Hematopoietic multipotent progenitor cell treated with erythropoietin and hydrocortisone succinate and interleukin-3 and kit ligand, for 15 days (in vitro differentiated cells): Measurements from ENCODE around the gene SPINK2.
A peak's percentile ranks its signal among the peaks of the same experiment; 100 is the strongest.

ENCODE experiments used
- DNase-seq: peaks from one replicate; pipeline ENCODE4 v3.0.0-alpha.2; 2015; ENCODE audit warnings: low spot score

SPINK2 gene

DNA sequence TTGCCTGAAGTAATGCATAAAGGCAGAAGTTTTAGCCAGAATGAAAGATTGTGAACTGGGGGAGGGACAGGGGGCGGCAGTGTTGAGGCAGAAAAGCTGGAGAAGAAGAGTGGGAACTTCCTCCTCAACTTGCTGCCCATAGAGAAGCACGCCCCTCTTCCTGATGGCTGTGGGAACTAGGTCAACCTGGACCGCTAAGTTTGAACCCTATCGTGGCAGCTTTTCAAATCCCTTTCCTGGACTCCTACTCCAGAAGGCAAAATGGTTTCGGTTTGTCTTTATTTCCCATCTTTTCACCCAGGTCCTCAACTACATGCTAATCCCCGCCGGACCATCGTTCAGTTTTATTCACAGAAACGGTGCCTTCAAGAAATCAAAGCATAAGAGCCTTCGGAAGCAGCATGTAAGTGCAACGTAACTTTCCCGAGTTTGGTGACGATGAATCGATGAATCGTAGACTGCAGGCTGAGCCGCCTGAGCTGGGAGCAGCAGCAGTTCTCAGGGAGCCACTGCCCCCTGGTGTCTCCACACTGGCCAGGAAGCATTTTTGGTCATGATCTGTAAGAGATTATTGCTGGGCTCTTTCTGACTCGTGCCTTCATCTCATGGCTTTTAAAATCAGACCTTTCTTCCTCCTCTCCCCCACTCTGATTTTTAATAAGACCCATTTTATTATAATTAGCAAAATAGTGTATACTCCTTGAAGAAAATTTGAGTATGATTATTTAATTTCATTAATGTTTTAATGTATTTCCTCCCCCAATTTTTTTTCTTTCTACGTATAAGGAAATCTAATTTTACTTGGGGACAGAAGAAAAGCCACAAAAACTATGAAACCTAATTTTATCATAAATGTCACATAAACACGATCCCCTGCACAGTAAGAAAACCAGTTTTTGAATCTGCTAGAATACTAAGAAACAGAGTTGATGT lies 21.4 kb downstream of the SPINK2 start:
- peak; percentile 65 for DNase-seq

DNA sequence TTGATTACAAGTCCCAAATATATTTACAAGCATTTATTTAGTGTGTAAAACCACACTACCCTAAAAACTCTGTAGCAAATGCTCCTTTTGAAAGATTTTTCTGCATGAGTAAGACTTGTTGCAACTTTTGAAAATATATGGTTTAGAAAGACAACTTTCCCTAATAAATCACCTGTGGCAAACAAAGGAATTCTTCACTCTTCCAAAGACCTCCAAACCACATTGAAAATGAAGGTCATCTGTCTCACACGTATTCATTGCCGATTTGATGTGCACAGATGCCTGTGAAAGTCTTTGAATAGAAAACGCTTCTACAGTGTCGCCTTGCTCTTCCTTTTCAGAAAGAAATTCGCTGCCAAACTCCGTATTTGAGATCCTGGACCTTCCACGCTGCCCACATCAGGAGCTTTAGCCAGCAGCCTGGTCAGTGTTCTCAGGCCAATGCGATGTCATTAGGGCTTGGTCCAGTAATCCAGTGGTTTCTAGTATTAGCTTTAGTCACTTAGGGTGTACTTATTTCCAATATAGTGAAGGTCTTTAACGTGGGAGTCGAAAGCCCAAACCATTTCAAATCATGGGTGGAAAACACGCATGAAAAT lies 22.2 kb downstream of the SPINK2 start:
- no peak for DNase-seq

DNA sequence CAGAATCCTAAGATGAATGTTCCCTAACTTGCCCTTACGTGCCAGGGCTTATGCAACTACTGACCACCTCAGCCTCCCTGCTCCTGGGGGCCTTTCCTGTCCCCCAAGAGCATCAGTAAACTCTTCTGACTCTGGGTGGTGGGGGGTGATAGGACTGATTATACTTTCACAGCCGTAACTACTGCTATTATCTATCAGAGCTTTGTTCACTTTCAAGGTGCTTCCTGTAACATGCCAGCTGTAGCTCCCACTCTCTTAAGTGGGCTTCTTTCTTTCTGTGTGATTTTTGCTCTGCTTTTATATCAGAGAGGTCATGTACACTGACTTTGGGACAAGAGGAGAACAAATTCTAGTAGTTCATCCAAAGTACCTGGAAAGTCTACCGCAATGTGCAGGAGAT lies 25.3 kb downstream of the SPINK2 start:
- no peak for DNase-seq

DNA sequence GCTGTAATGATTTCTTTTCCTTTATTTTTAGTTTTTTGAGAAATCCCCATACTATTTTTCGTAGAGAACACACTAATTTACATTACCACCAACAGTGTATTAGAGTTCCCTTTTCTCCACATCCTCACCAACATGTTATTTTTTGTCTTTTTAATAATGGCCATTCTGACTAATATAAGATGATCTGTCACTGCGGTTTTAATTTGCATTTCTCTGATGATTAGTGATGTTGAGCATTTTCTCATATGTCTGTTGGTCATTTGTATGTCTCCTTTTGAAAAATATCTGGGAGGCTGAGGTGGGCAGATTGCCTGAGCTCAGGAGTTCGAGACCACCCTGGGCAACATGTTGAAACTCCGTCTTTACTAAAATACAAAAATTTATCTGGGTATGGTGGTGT lies 30.2 kb downstream of the SPINK2 start:
- DNase-seq, result no peak

DNA sequence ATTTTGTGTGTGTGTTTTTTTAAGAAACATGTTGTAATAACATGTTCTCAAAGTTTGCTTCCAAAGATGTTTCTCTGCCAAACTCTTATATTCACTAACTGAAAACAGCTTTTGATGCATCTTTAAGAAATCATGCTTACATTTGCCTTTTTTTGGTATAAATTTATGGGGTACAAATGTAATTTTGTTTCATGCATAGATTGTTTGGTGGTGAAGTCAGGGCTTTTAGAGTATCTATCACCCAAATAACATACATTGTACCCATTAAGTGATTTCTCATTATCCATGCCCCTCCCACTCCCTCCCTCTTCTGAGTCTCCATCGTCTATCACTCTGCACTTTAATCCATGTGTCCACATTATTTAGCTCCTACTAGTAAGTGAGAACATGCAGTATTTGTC lies 30.8 kb downstream of the SPINK2 start:
- no peak for DNase-seq

DNA sequence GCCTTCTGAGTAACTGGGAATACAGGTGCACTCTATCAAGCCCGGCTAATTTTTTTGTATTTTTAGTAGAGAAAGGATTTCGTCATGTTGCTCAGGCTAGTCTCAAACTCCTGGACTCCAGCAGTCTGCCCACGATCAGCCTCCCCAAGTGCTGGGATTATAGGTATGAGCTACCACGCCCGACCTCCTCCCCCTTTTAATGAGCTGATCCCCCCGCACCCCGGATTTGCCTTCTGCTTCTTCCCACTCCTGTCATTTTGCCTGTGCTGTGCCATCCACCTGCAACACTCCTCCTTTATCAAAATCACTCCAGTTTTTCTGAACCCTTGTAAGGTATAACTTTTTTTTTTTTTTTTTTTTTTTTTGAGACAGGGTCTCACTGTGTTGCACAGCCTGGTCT lies 33.4 kb downstream of the SPINK2 start:
- DNase-seq, result no peak

DNA sequence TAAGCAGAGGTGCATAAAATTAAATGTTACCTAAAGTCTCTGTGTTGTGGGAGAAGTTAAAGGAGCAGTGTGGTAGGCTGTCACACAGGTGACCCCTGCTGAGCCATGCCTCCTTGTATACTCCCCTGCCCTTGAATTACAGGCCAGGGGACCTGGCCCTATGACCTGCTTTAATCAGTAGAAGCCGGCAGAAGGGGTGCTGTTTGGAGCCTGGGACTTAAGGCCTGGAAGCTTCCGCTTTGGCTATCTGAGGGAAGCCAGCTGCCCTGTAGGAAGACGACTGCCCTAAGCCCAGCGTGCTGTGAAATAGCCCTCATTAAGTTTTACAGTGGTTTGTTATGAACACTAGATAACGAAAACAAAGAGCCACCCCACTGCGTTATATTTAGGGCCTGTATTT lies 34.1 kb downstream of the SPINK2 start:
- no peak for DNase-seq

DNA sequence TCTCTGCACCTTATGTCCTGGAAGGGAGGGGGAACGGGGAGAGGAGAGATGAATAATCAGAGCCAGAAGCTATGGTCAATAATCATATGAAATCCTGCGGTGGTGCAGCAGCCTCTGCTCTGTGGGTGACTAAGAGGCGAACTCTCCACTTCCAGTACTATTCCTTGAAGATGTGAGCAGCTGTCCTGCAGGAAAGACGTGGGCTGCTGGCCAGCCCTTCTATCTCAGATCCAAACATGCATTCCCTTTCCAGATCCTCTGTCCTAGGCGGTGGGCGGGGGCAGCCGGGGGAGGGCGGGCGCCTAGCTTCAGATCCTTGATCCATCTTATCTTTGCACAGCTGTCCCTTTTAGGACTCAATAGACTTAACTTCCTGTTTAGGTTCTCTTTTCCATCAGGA lies 34.5 kb downstream of the SPINK2 start:
- no peak for DNase-seq

DNA sequence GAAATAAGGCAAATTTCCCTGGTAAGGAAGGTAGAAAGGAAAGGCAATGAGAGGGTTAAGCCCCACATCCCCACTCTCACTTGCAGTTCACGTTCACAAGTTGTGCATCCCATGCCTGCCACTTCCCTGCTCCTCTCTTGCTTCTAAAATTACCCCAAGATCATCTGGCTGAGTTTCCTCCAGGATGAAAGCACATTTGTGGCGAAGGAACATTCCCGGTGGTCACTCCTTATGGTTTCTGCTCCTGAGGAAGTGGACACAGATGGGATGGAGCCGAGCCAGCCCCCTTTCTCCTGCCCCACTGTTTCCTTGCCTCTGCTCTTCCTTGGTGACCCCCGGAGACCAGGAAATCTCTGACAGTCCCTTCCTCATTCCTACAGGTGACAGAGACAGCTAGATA lies 37.5 kb downstream of the SPINK2 start:
- DNase-seq, result no peak

DNA sequence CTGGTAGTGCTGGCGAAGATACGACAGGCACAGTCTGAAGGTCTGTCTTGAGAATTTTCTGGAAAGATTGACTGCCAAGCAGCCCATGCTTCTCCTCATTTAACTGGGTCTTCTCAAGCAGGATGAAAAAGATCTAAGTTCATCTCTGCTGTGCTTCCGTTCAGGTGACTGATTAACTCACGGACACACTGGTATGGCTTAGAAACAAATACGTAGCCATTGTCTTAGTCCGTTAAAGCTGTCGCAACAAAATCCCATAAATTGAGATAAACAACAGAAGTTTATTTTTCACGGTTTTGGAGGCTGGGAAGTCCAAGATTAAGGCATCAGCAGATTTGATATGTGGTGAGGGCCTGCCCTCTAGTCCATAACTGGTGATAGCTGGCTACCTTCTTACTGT lies 39.5 kb downstream of the SPINK2 start:
- no peak for DNase-seq

DNA sequence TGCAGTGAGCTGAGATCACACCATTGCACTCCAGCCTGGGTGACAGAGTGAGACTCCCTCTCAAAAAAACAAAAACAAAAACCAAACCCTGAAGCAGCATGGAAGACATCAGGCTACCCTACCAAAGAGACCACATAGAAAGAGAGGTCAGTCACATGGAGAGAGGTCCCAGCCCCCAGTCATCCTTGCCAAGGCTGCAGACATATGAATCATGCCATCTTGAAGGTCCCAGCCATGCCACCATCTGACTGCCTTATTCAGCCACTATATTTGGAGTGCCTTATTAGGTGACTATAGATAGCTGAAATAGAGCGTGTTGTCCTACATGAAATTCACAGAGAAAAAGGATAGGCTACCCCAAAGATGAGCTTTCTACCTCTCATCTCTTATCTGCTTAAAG lies 48.2 kb downstream of the SPINK2 start:
- no peak for DNase-seq

DNA sequence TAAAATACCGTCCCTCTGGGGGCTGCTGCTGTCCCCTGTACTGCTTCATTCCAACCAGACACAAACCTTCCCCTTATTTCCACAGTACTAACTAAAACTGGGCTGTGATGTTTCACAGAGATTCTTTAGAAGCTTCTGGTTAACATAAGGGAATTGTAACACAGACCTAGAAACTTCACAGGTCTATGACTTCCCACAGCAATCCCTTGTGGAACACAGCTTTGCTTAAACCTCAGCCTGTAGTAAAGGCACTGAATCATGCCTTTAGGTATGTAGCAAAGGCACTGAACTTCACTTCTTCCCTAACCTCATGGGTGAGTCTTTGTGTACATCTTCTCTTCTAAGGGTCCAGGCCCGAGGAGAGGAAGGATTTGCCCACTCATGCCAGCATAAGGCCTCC lies 49.4 kb downstream of the SPINK2 start:
- DNase-seq, result no peak

DNA sequence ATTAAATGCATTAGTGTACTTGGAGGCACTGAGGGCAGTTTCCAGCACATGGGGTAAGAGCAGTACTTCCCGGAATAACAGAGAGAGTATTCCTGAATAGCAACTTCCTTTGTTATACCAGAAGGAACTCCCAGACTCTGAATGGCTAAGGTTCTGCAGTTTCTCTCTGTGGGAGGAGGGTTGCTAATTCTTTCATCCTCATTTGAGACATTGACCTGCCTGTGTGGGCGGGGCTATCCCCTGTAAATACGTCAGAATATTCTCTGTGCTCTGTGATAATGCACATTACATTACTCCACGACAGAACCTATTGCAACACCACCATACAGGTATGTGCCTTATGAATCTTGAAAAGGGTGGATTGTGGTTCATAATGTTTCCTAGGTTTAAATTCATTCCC lies 52.7 kb downstream of the SPINK2 start:
- DNase-seq, result no peak

DNA sequence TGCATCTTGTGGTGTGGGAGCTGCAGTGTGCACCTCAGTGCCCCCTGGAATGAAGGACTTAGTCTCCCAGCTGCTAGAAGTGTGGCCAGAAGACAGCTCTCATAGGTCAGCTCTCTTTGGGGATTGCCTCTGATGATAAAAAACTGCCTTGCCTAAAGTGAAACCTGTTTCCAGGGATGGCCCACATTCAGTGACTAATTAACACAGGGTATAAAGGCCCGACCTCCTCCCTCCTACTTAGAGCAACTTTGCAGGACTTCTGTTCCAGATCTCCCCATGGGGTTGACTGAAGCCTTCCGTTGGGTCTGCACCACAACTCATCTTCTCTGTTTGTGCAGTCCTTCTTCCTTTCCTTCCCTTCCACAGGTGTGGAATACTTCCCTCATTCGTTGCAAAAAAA lies 53.2 kb downstream of the SPINK2 start:
- DNase-seq, result no peak

DNA sequence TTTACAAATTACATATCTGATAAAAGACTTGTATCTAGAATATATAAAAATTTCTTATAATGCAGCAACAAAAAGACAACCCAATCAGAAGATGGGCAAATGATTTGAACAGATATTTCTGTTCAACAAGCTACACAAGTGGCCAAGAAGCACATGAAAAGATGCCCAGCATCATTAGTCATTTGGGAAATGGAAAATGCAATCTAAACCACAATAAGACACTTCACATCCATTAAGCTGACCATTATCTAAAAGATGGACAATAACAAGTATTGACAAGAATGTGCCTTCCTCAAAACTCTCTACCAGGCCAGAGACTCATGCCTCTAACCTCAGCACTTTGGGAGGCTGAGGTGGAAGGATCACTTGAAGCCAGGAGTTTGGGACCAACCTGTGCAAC lies 53.9 kb downstream of the SPINK2 start:
- no peak for DNase-seq

DNA sequence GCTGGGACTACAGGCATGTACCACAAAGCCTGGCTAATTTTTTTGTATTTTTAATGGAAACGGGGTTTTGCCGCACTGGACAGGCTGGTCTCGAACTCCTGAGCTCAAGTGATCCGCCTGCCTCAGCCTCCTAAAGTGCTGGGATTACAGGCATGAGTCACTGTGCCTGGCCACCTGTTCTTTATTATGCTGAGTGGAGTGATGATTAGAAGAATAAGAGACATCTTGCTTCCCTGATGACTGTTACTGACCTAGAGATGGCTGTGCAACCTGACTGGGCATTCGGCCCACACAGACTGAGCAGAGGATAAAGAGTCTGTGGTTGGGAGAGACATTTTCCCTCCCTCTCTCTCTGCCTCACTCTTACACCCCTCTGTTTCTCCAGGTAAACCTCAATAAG lies 56.7 kb downstream of the SPINK2 start:
- no peak for DNase-seq

DNA sequence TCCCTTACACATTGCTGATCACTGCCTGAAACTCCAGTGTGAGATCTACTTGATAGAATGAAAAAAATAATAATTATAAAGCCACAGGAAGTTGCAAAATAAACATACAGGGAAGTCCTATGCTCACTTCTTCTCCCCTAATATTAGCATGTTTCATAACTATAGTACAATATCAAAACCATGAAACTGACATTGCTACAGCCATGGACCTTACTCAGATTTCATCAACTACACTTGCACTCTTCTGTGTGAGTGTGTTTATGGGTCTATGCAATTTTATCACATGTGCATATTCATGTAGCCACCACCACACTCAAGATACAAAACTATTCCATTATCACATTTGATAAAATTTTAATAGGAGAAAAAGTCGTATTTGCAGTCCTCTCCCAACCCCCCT lies 57.3 kb downstream of the SPINK2 start:
- DNase-seq, result no peak

DNA sequence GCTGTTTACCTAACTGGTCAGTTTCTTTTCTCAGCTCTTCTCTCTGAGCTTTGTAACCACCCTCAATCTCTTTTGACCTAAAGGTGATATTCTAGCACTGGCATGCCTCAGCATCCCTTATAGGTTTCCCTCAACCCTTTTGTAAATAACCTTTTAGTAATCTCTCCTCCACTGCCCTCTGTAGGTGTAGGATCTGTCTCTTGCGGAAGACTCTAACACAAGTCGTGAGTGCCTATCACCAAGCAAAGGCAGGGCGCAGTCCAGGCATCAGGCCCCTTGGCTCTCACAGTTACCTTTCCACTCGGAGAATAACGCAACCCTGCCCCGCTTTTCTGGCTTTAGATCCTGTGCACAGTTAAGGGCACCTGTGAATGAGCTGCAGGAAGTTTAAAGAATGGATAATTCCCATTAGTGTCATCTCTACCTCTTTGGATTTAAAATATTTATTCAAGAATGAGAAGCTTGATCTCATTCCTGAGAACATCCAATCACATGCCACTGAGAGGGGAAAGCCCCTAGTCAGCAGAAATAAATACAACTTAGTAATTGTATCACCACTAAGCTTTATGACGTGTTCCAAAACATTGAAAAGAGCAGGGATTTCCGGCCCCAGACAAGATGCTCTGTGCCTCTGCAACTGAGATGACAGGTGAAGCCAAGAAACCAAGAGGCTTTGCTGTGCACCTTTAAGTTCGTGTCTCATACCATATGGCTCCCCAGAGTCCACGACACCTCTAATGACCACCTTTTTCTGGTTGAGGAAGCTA lies 58.8 kb downstream of the SPINK2 start:
- DNase-seq, result no peak

DNA sequence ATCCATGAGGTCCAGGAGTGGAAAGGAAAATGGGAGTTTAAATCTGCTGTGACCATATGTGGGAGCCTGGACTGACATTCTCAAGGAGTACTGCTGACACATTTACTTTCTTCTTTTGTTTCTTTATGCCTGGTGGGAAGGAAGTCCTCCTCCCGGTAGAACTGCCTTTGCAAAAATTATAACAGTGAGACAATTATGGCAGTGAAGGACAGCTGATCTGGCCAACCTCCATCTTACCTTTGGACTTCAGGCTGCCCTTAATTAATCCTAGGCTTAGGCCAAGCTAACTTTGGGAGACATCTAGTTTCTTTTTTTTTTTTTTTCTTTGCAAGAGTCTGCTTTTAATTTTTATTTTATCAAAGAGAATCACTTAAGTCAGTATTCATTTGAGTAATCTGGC lies 61.3 kb downstream of the SPINK2 start:
- no peak for DNase-seq
